Hepatocyte (in vitro differentiated cells): ENCODE measurements around the gene KLF2.

Source experiments
- EZH2 ChIP-seq: fragments of 200-600 bp; sonication (generic); IDR thresholded peaks from 2 replicates; pipeline ENCODE4 v1.6.1; 2016; ENCODE audit warnings: antibody characterized with exemption, mild to moderate bottlenecking, borderline replicate concordance
- EZH2phosphoT487 ChIP-seq: fragments of 200-600 bp; sonication (generic); IDR thresholded peaks from one replicate; pipeline ENCODE4 v1.6.1; 2018; ENCODE audit warnings: antibody characterized with exemption, mild to moderate bottlenecking, low read depth, moderate library complexity; ENCODE audit not compliant: unreplicated experiment, severe bottlenecking
- TF ChIP-seq, protein P1 (sequence below): fragments of 200-600 bp; sonication (generic); IDR thresholded peaks from 2 replicates; pipeline ENCODE4 v1.5.1; 2016; ENCODE audit warnings: antibody characterized with exemption, mild to moderate bottlenecking; ENCODE audit not compliant: poor library complexity

DNA sequence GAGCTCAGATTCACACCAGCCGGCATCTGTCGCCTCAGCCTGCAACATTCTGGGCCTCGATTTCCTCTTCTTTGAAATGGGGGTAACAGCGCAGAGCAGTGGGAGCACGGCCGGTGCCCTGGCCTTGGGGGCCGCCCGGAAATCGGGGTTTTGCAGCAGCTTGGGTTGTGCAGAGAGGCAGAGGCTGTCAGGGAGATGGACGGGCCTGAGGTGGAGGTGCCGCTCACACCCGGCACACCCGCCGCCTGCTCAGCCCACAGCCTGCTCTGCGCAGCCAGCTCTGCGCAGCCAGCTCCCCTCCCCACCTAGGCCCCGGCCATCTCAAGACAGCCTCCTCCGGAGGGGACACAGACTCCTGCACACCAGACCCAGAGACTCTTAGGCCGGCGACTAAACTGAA lies 10.6 kb downstream of the KLF2 start:
- TF ChIP-seq, protein P1, sequence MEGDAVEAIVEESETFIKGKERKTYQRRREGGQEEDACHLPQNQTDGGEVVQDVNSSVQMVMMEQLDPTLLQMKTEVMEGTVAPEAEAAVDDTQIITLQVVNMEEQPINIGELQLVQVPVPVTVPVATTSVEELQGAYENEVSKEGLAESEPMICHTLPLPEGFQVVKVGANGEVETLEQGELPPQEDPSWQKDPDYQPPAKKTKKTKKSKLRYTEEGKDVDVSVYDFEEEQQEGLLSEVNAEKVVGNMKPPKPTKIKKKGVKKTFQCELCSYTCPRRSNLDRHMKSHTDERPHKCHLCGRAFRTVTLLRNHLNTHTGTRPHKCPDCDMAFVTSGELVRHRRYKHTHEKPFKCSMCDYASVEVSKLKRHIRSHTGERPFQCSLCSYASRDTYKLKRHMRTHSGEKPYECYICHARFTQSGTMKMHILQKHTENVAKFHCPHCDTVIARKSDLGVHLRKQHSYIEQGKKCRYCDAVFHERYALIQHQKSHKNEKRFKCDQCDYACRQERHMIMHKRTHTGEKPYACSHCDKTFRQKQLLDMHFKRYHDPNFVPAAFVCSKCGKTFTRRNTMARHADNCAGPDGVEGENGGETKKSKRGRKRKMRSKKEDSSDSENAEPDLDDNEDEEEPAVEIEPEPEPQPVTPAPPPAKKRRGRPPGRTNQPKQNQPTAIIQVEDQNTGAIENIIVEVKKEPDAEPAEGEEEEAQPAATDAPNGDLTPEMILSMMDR: no peak
- no peak for TF ChIP-seq EZH2phosphoT487
- no peak for TF ChIP-seq EZH2
